Neural progenitor cell (in vitro differentiated cells): ENCODE results near the gene AGBL4. TPM values are rescaled to one million over a fixed set of nuclear protein-coding genes. Genes with fewer than 3 reads are reported as not detected.
A peak's percentile ranks its signal among the peaks of the same experiment; 100 is the strongest.

Source experiments
- DNase-seq: peaks from one replicate; pipeline ENCODE4 v3.0.0-alpha.2; 2016; ENCODE audit warnings: low spot score
- H2AFZ ChIP-seq: fragments of 200-600 bp; sonication (generic); replicated peaks from 2 replicates; pipeline ENCODE4 v1.6.1; 2016; ENCODE audit warnings: antibody characterized with exemption
- H3F3A ChIP-seq: fragments of 200-600 bp; sonication (generic); 2 replicates; pipeline ENCODE4 v1.6.1; 2016; ENCODE audit warnings: antibody characterized with exemption, low read depth
- H3K27ac ChIP-seq: fragments of 200-600 bp; sonication (generic); 2 replicates; pipeline ENCODE4 v1.5.1; 2016; ENCODE audit warnings: mild to moderate bottlenecking
- H3K27me3 ChIP-seq: fragments of 200-600 bp; sonication (generic); 2 replicates; pipeline ENCODE4 v1.6.1; 2016; ENCODE audit warnings: mild to moderate bottlenecking, moderate library complexity
- H3K36me3 ChIP-seq: fragments of 200-600 bp; sonication (generic); 2 replicates; pipeline ENCODE4 v1.5.1; 2016
- H3K4me1 ChIP-seq: fragments of 200-600 bp; sonication (generic); 2 replicates; pipeline ENCODE4 v1.6.1; 2016; ENCODE audit warnings: mixed run types
- H3K4me2 ChIP-seq: fragments of 200-600 bp; sonication (generic); 2 replicates; pipeline ENCODE4 v1.6.1; 2016
- H3K4me3 ChIP-seq: fragments of 200-600 bp; sonication (generic); 2 replicates; pipeline ENCODE4 v1.5.1; 2016
- H3K79me2 ChIP-seq: fragments of 200-600 bp; sonication (generic); 2 replicates; pipeline ENCODE4 v1.6.1; 2016; ENCODE audit warnings: low read depth
- H3K9ac ChIP-seq: fragments of 200-600 bp; sonication (generic); 2 replicates; pipeline ENCODE4 v1.6.1; 2016
- H3K9me3 ChIP-seq: fragments of 200-600 bp; sonication (generic); 2 replicates; pipeline ENCODE4 v1.5.1; 2016; ENCODE audit warnings: low read depth
- H4K20me1 ChIP-seq: fragments of 200-600 bp; sonication (generic); 2 replicates; pipeline ENCODE4 v1.6.1; 2016; ENCODE audit warnings: low read depth
- H3K27ac Mint-ChIP-seq: 3 replicates; pipeline ENCODE4 v1.8.0; 2021; ENCODE audit warnings: mixed read lengths
- H3K27me3 Mint-ChIP-seq: 2 replicates; pipeline ENCODE4 v1.8.0; 2022; ENCODE audit warnings: low read depth, mild to moderate bottlenecking, inconsistent platforms, moderate library complexity, mixed read lengths; ENCODE audit not compliant: insufficient read depth
- H3K36me3 Mint-ChIP-seq: 3 replicates; pipeline ENCODE4 v1.8.0; 2021; ENCODE audit warnings: mixed read lengths
- H3K4me1 Mint-ChIP-seq: 3 replicates; pipeline ENCODE4 v1.8.0; 2021; ENCODE audit warnings: mixed read lengths
- H3K4me3 Mint-ChIP-seq: 3 replicates; pipeline ENCODE4 v1.8.0; 2021; ENCODE audit warnings: mild to moderate bottlenecking, moderate library complexity, mixed read lengths
- H3K9me3 Mint-ChIP-seq: 3 replicates; pipeline ENCODE4 v1.8.0; 2020; ENCODE audit warnings: mixed read lengths
- CTCF ChIP-seq: fragments of 200-600 bp; sonication (generic); IDR thresholded peaks from 2 replicates; pipeline ENCODE4 v1.5.1; 2017; ENCODE audit warnings: antibody characterized with exemption, mild to moderate bottlenecking
- EZH2 ChIP-seq: fragments of 200-600 bp; sonication (generic); IDR thresholded peaks from 2 replicates; pipeline ENCODE4 v1.6.1; 2017; ENCODE audit warnings: antibody characterized with exemption, mild to moderate bottlenecking, moderate library complexity
- EZH2phosphoT487 ChIP-seq: fragments of 200-600 bp; sonication (generic); IDR thresholded peaks from 2 replicates; pipeline ENCODE4 v1.6.1; 2017; ENCODE audit warnings: antibody characterized with exemption
- total RNA-seq: library from RNA; depleted of rRNA; stranded (reverse); fragments of >200 nt; gene quantifications from 2 replicates; pipeline ENCODE4 v1.2.3, GENCODE V29; 2015; ENCODE audit warnings: low replicate concordance

Gene AGBL4
- total RNA-seq, 1 donor from 2014 or later, result 1.5 TPM

- peak overlapping the region; percentile 85 for H2AFZ ChIP-seq
- peaks cover 4% of the 10 kb centered on the region for H3K27me3 Mint-ChIP-seq
- peaks cover 4% of the 10 kb centered on the region for H3K4me1 Mint-ChIP-seq
- no peaks in the 10 kb centered on the region for H3K9me3 ChIP-seq
- no peaks in the 10 kb centered on the region for H3F3A ChIP-seq
- no peaks in the 10 kb centered on the region for H3K36me3 Mint-ChIP-seq
- H3K4me1 ChIP-seq, result peaks cover 10% of the 10 kb centered on the region
- no peak overlapping the region for H3K27ac Mint-ChIP-seq
- no peak overlapping the region for H3K4me2 ChIP-seq
- no peaks in the 10 kb centered on the region for H3K79me2 ChIP-seq
- H3K4me3 ChIP-seq, result no peak overlapping the region
- DNase-seq, result peak; percentile 63
- no peak overlapping the region for H3K9ac ChIP-seq
- no peaks in the 10 kb centered on the region for H3K9me3 Mint-ChIP-seq
- TF ChIP-seq CTCF, result peak; percentile 51
- no peak for TF ChIP-seq EZH2phosphoT487
- no peaks in the 10 kb centered on the region for H3K36me3 ChIP-seq
- no peaks in the 10 kb centered on the region for H3K27me3 ChIP-seq
- no peaks in the 10 kb centered on the region for H4K20me1 ChIP-seq
- no peak overlapping the region for H3K4me3 Mint-ChIP-seq
- no peak overlapping the region for H3K27ac ChIP-seq
Measured at GRCh38 chr1:48673332-48674105, 1350.2 kb downstream of the AGBL4 start.

- Histone ChIP-seq H3K9ac (no peak overlapping the region), H3K79me2 (no peaks in the 10 kb centered on the region), H3K27me3 (no peaks in the 10 kb centered on the region), H2AFZ (no peak overlapping the region), H3K27ac (no peak overlapping the region), H3K4me2 (no peak overlapping the region), H3K36me3 (no peaks in the 10 kb centered on the region), H3K9me3 (no peaks in the 10 kb centered on the region), H3F3A (no peaks in the 10 kb centered on the region), H4K20me1 (no peaks in the 10 kb centered on the region), H3K4me3 (no peak overlapping the region), H3K4me1 (peaks cover 6% of the 10 kb centered on the region)
- TF ChIP-seq EZH2phosphoT487, result no peak
- TF ChIP-seq CTCF, result no peak
- no peak for TF ChIP-seq EZH2
- peaks cover 4% of the 10 kb centered on the region for H3K27me3 Mint-ChIP-seq
- H3K9me3 Mint-ChIP-seq, result no peaks in the 10 kb centered on the region
- no peaks in the 10 kb centered on the region for H3K4me1 Mint-ChIP-seq
- no peak overlapping the region for H3K4me3 Mint-ChIP-seq
- H3K36me3 Mint-ChIP-seq, result no peaks in the 10 kb centered on the region
- DNase-seq, result no peak
- H3K27ac Mint-ChIP-seq, result no peak overlapping the region
Measured at GRCh38 chr1:48671578-48671977, 1352.2 kb downstream of the AGBL4 start.

- no peak overlapping the region for H3K27ac Mint-ChIP-seq
- no peaks in the 10 kb centered on the region for H3K27me3 ChIP-seq
- no peaks in the 10 kb centered on the region for H4K20me1 ChIP-seq
- peaks cover 6% of the 10 kb centered on the region for H3K4me1 ChIP-seq
- H3F3A ChIP-seq, result no peaks in the 10 kb centered on the region
- DNase-seq, result no peak
- H3K9me3 ChIP-seq, result no peaks in the 10 kb centered on the region
- no peaks in the 10 kb centered on the region for H3K9me3 Mint-ChIP-seq
- no peaks in the 10 kb centered on the region for H3K36me3 Mint-ChIP-seq
- no peak for TF ChIP-seq CTCF
- no peak for TF ChIP-seq EZH2phosphoT487
- TF ChIP-seq EZH2, result no peak
- H3K79me2 ChIP-seq, result no peaks in the 10 kb centered on the region
- no peak overlapping the region for H3K4me3 ChIP-seq
- no peaks in the 10 kb centered on the region for H3K4me1 Mint-ChIP-seq
- H3K9ac ChIP-seq, result no peak overlapping the region
- no peak overlapping the region for H2AFZ ChIP-seq
- H3K36me3 ChIP-seq, result no peaks in the 10 kb centered on the region
- H3K27ac ChIP-seq, result no peak overlapping the region
- H3K4me3 Mint-ChIP-seq, result no peak overlapping the region
- H3K4me2 ChIP-seq, result no peak overlapping the region
- H3K27me3 Mint-ChIP-seq, result peaks cover 2% of the 10 kb centered on the region
Measured at GRCh38 chr1:48670234-48671020, 1353.3 kb downstream of the AGBL4 start.
